GM15510 (cell line): Measurements from ENCODE around the gene TP53AIP1.

ENCODE experiments used
- POLR2A ChIP-seq: IDR thresholded peaks from 3 replicates; pipeline ENCODE4 v1.6.1; 2011; ENCODE audit warnings: borderline replicate concordance; ENCODE audit not compliant: insufficient read length; ENCODE audit errors: extremely low read depth

TP53AIP1 gene

DNA sequence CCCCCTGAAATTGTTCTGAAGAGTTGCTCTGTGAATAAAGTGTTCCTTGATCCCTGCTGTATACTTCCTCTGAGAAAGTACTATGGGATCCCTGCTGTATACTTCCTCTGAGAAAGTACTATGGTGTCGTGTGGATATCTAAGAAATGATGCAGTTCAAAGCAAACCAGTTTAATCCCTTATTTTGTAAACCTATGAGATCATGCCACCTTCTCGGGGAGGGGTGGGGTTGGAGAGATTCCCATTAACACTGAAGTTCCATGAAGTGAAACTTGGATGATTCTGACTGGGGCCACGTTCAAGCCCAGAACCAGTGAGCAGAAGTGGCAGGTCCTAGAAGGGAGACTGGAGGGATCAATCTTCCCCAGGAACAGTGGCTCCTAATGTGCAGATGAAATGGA, 13.0 kb upstream of the TP53AIP1 start:
- TF ChIP-seq POLR2A, result no peak

- TF ChIP-seq POLR2A, result no peak
Measured at GRCh38 chr11:128953151-128953550, 10.5 kb upstream of the TP53AIP1 start.

DNA sequence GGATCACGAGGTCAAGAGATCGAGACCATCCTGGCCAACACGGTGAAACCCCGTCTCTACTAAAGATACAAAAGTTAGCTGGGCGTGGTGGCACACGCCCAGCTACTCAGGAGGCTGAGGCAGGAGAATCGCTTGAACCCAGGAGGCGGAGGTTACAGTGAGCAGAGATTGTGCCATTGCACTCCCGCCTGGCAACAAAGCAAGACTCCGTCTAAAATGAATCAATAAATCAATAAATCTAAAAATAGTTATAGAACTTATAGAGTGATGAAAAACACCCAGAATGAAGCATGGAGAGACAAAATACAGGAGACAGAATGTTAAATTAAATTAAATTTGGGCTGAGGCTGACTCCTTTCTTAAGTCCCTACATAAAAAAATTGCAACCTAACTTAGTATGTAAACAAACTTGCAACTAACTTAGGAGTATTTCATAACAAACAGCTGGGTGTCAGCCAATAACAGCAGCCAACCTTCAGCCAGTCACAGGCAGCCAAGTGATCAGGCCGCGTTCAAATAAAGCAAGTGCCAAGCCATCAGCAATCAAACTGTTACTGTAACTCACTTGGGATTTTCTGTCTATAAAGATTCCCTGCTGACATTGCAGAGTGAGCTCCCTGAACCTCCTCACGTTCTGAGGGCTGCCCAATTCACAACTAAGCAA, 7.3 kb upstream of the TP53AIP1 start:
- TF ChIP-seq POLR2A, result no peak

DNA sequence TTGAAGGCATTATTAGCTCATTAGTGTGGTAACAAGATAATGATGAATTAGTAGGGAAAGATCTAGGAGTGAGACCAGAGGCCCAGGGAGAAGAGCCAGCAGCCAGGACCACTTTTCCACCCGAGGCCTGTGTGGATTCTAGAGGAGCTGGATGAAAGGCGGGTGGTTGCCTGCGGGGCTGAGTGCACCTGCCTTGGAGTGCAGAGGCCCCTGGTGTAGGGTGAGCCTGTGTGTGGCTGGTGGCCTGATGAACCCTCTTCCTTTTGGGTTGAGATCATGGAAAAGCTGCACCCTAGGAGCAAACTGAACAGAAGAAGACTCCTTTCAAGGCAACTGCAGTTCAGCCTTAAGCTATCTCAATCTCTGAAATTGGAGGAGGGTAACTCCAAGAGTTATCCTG, 5.9 kb upstream of the TP53AIP1 start:
- TF ChIP-seq POLR2A, result no peak

- TF ChIP-seq POLR2A, result no peak
Measured at GRCh38 chr11:128947773-128948172, 5.1 kb upstream of the TP53AIP1 start.

DNA sequence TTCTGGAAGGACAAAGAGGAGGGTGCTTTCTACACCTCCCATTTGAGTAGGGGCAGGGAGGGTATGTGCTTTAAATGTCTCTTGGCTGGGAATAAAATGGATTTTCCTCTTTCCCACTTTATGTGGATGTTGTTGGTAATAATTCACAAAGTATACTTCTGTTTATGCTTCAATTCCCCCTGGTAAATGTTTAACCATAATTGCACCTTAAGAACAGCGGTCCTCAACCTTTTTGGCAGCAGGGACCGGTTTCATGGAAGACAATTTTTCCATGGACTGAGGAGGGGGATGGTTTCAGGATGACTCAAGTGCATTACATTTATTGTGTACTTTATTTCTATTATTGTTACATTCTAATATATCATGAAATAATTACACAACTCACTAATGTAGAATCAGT, 4.0 kb upstream of the TP53AIP1 start:
- TF ChIP-seq POLR2A, result no peak

- TF ChIP-seq POLR2A, result no peak
Measured at GRCh38 chr11:128943428-128943976, 831 bp upstream of the TP53AIP1 start.

DNA sequence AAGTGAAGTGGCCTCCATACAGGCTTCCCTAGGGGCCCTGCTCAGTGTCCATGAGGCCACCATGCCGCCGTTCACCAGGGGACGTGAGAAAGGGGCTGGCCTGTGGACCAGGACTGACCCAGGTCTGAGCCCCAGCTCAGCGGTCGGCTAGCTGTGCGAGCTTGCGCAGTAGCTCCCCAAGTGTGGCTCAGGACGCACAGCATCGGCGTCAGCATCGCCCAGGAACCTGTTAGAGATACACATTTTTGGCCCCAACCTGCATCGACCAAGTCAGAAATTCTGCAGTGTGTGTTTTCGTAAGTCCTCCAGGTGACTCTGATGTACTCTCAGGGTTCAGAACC, 429 bp downstream of the TP53AIP1 start:
- TF ChIP-seq POLR2A, result no peak

DNA sequence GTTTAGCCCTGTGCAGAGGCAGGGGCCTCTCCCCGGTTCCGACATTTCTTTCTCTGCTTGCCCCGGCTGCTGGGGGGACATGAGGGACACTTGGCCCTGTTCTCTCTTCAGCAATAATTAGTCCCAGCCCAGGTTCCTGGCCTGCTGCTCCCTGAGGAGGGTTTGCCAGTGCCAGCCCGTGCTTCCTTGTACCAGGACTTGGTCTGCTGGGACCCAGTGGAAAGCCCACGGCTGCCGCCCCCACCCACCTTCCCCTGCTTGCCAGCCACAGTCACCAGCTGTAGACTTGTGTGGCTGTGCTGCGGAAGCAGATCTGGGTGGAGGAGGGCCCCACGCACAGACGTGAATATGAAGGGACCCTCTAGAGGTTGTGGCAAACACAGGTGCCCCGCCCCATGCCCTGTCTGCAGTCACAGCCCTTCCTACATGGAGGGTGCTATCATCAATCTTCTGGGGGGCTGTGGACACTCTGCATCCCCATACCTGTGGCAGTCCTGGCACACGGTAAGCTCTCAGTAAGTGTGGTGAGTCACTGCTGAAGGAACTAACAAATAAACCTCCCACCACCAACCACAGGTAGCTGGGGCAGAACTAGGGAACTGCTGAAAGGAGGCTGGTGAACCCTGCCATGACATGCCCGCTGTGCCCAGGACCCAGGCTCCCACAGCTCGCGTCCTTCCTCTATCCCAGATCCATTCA, 949 bp downstream of the TP53AIP1 start:
- no peak for TF ChIP-seq POLR2A

DNA sequence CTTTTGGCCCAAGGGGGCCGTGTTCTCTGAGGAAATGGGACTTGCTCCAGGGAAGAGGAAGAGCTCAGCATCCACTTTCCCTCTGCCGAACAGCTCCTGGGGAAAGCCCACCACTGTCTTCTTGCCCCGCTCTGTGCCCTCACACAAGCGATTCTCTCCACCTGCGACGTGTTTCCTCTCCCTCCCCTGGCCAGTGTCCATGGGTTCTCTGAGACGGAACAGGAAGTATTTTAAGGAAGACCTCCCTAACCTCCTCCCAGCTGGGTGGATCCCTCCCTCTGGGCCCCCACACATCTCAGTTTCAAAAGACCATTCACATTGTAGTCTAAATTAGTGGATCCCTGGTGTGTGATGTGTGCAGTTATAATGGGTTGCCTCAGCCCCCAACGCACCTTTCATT, 1.6 kb downstream of the TP53AIP1 start:
- no peak for TF ChIP-seq POLR2A

DNA sequence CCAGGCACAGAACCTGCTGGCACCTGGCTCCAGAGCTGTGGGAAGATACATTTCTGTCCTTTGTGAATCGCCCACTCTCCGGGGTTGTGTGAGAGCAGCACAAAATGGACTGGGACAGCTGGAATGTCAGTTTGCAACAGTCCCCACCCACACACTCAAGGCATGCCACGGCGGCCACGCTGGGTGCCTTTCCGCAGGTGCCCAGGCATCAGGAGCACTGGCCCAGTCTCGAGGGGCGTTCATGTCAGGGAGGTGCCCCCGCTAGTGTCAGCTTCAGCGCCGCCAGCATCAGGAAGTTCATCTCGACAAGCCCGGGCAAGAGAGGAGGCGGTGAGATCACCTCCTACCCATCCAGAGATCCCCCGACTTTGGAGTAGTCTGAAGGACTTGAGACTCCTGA, 2.1 kb downstream of the TP53AIP1 start:
- no peak for TF ChIP-seq POLR2A

GRCh38 chr11:128940156-128940555, 2.5 kb downstream of the TP53AIP1 start:
- no peak for TF ChIP-seq POLR2A

- no peak for TF ChIP-seq POLR2A
Measured at GRCh38 chr11:128939591-128939990, 3.1 kb downstream of the TP53AIP1 start.

DNA sequence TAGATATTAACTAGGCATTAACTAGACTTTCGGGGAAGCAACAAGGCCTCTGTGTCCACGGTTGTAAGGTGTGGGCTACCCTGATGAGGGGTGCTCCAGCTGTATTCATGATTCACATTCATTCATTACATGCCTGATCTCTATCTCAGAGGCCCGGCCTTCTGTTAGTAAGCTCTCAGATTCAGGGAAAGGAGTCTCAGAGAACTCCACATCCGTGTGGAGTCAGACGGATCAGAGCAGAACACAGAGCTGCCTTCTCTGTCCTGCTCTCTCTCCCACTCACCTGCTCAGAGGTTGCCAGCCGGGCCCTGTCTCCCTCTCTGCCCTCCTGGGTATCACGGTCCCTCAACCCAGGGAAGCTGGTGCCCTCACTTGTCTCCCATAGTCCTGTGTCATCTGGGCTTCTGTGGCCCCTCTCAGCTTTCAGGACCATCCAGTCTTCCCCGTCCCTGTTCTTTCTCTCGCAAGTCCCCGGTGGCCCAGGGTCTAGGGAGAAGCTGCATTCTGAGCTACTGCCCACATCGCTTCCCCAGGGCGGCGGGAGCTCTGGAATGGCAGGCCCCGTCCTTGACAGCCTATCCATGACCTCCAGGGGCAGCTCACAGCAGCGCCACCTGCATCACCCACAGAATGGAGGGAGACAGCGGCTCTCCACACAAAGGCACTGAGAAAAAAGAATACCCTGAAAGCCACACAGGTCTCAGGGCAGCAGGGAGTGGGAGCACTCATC, 4.3 kb downstream of the TP53AIP1 start:
- no peak for TF ChIP-seq POLR2A

GRCh38 chr11:128937480-128937879, 5.2 kb downstream of the TP53AIP1 start:
- no peak for TF ChIP-seq POLR2A
